Kidney tubule cell (primary cell): ENCODE data around the gene MXD1.

Experiments
- DNase-seq: peaks from one replicate; pipeline ENCODE4 v3.0.0-alpha.2; 2018; ENCODE audit warnings: low spot score

Gene MXD1

GRCh38 chr2:69979902-69980807 lies 65.2 kb downstream of the MXD1 start:
- DNase-seq, result no peak

GRCh38 chr2:69983392-69983966 lies 68.6 kb downstream of the MXD1 start:
- DNase-seq, result no peak

GRCh38 chr2:69985216-69985615 lies 70.3 kb downstream of the MXD1 start:
- no peak for DNase-seq

- no peak for DNase-seq
Measured at GRCh38 chr2:69985688-69986087, 70.8 kb downstream of the MXD1 start.

- no peak for DNase-seq
Measured at GRCh38 chr2:69986691-69987090, 71.8 kb downstream of the MXD1 start.

- DNase-seq, result no peak
Measured at GRCh38 chr2:69988086-69988635, 73.3 kb downstream of the MXD1 start.

GRCh38 chr2:69989009-69989408 lies 74.1 kb downstream of the MXD1 start:
- DNase-seq, result no peak

- DNase-seq, result no peak
Measured at GRCh38 chr2:69989441-69990105, 74.7 kb downstream of the MXD1 start.
